HepG2 (cell line): ENCODE measurements around the gene PROK2. TPM values are rescaled to one million over a fixed set of nuclear protein-coding genes. Genes with fewer than 3 reads are reported as not detected.

ENCODE experiments used
- ATAC-seq: fragments of 200-7000 bp; cut with Tn5 transposase; 3 replicates; pipeline ENCODE4 v1.9.1; 2020; ENCODE audit warnings: mild to moderate bottlenecking, moderate library complexity
- BruUV-seq: library from RNA; stranded (reverse); fragments of 400-500 nt; replicated peaks from 2 replicates; lab custom pipeline; 2021; lab: Mats Ljungman, UMichigan
- CTCF ChIA-PET: fragments of 300-600 bp; formaldehyde crosslinking; extraction: SDS; loops from one replicate; lab custom pipeline; 2021; ENCODE audit warnings: low total read pairs, inconsistent platforms, low intra/inter-chr PET ratio; lab: Yijun Ruan, JAX
- POLR2A ChIA-PET: fragments of 350-600 bp; sonication (Branson Sonifier 250); formaldehyde crosslinking; loops from one replicate; lab custom pipeline; 2020; ENCODE audit warnings: antibody characterized with exemption, inconsistent platforms; lab: Yijun Ruan, JAX
- DNase-seq: peaks from one replicate; pipeline ENCODE4 v3.0.0-alpha.2; 2015; ENCODE audit warnings: low spot score
- FAIRE-seq: peaks from 3 replicates; lab custom pipeline; 2011; peaks lifted over from hg19 to GRCh38; lab: Jason Lieb, UNC
- H2AFZ ChIP-seq: one replicate; pipeline ENCODE4 v1.6.1; 2011; ENCODE audit warnings: low read length, inconsistent platforms
- H3K27ac ChIP-seq: fragments of 300-600 bp; 3 replicates; pipeline ENCODE4 v1.8.0; 2011; ENCODE audit warnings: mixed run types, mild to moderate bottlenecking, mixed read lengths, low read length, inconsistent platforms; ENCODE audit not compliant: insufficient read depth; ENCODE audit errors: extremely low read length
- H3K27me3 ChIP-seq, 2 experiments: fragments of 200-600 bp in 1 of 2; 2 replicates in 1 of 2; 3 replicates in 1 of 2; pipeline versions ENCODE4 v1.6.0 to v1.8.0; 2011; ENCODE audit warnings: low read length in 2 of 2, mild to moderate bottlenecking in 2 of 2, moderate library complexity in 2 of 2, inconsistent platforms in 1 of 2; ENCODE audit not compliant: insufficient read depth in 2 of 2, control insufficient read depth in 1 of 2
- H3K36me3 ChIP-seq, 2 experiments: fragments of 200-600 bp in 1 of 2; replicated peaks in 1 of 2; 2 replicates in 1 of 2; 3 replicates in 1 of 2; pipeline versions ENCODE4 v1.5.1 to v1.8.0; 2011; ENCODE audit warnings: low read length in 2 of 2, inconsistent platforms in 1 of 2; ENCODE audit not compliant: insufficient read depth in 2 of 2, control insufficient read depth in 1 of 2
- H3K4me1 ChIP-seq: 2 replicates; pipeline ENCODE4 v1.5.1; 2012; ENCODE audit warnings: low read length, inconsistent platforms; ENCODE audit not compliant: insufficient read depth
- H3K4me2 ChIP-seq: 2 replicates; pipeline ENCODE4 v1.6.0; 2011; ENCODE audit warnings: low read depth, low read length, inconsistent platforms
- H3K4me3 ChIP-seq, 3 experiments: fragments of 200-600 bp in 1 of 3; sonication (generic), shearing (Covaris generic) in 1 of 3; replicated peaks in 1 of 3; 2 replicates each; pipeline ENCODE4 v1.5.1; 2011 to 2016; ENCODE audit warnings: low read length in 3 of 3, inconsistent platforms in 2 of 3, low read depth in 2 of 3, mild to moderate bottlenecking in 2 of 3, control low read depth in 1 of 3, mixed read lengths in 1 of 3; ENCODE audit not compliant: insufficient read depth in 1 of 3
- H3K79me2 ChIP-seq: one replicate; pipeline ENCODE4 v1.6.1; 2011; ENCODE audit warnings: low read length, inconsistent platforms; ENCODE audit not compliant: insufficient read depth
- H3K9ac ChIP-seq: 2 replicates; pipeline ENCODE4 v1.6.0; 2011; ENCODE audit warnings: mild to moderate bottlenecking, low read depth, low read length, inconsistent platforms; ENCODE audit not compliant: insufficient read depth
- H3K9me3 ChIP-seq: 2 replicates; pipeline ENCODE4 v1.5.1; 2012; ENCODE audit warnings: mild to moderate bottlenecking, low read length
- H4K20me1 ChIP-seq: 2 replicates; pipeline ENCODE4 v1.6.0; 2011; ENCODE audit warnings: inconsistent platforms, mild to moderate bottlenecking, low read length, moderate library complexity; ENCODE audit not compliant: insufficient read depth
- FOXC1 ChIP-seq: sonication (generic); formaldehyde crosslinking; IDR thresholded peaks from 2 replicates; pipeline ENCODE4 v1.8.0; 2022; ENCODE audit warnings: mild to moderate bottlenecking, missing genetic modification reagents, borderline replicate concordance
- NFKB2 ChIP-seq: sonication (generic); formaldehyde crosslinking; IDR thresholded peaks from 2 replicates; pipeline ENCODE4 v1.4.0; 2020; ENCODE audit warnings: missing genetic modification reagents, borderline replicate concordance
- REPIN1 ChIP-seq: sonication (generic); formaldehyde crosslinking; IDR thresholded peaks from 2 replicates; pipeline ENCODE4 v1.8.0; 2022; ENCODE audit warnings: missing genetic modification reagents, low read depth, mild to moderate bottlenecking, borderline replicate concordance
- ZNF20 ChIP-seq: sonication (generic); formaldehyde crosslinking; IDR thresholded peaks from 2 replicates; pipeline ENCODE4 v1.4.0; 2020; ENCODE audit warnings: mild to moderate bottlenecking, moderate library complexity, missing genetic modification reagents
- ZNF354B ChIP-seq: sonication (generic); formaldehyde crosslinking; IDR thresholded peaks from 2 replicates; pipeline ENCODE4 v1.8.0; 2022; ENCODE audit warnings: mild to moderate bottlenecking, missing genetic modification reagents
- ZNF556 ChIP-seq: sonication (generic); formaldehyde crosslinking; IDR thresholded peaks from 2 replicates; pipeline ENCODE4 v1.4.0; 2020; ENCODE audit warnings: mild to moderate bottlenecking, missing genetic modification reagents, borderline replicate concordance
- ZNF792 ChIP-seq: IDR thresholded peaks from 2 replicates; pipeline ENCODE4 v1.6.1; 2016
- ZSCAN25 ChIP-seq: sonication (generic); formaldehyde crosslinking; IDR thresholded peaks from 2 replicates; pipeline ENCODE4 v1.8.0; 2022; ENCODE audit warnings: mild to moderate bottlenecking, missing genetic modification reagents
- WGBS: methylation state at CpG from one replicate; pipeline ENCODE4 v1.1.6; 2017; ENCODE audit warnings: low lambda C conversion rate; 5-methylcytosine and 5-hydroxymethylcytosine counted together
- in situ Hi-C: cut with HindIII; loops from 2 replicates; pipeline ENCODE4 v1.10.0; 2017; ENCODE audit warnings: low pct_unique_long_range_greater_than_20kb; ENCODE audit not compliant: extremely low pct_ligation_motif_present
- intact Hi-C: fragments of 100-400 bp; cut with micrococcal nuclease; formaldehyde crosslinking; loops from one replicate; pipeline ENCODE4 v1.10.0; 2022; ENCODE audit not compliant: unreplicated experiment
- polyA plus RNA-seq, 8 experiments: library from polyadenylated mRNA; depleted of rRNA in 3 of 8; stranded (reverse) in 7 of 8; unstranded in 1 of 8; fragments of >200 nt; fragmentation: Illumina TruSeq in 4 of 8; extraction: Trizol in 4 of 8; gene quantifications; 2 replicates each; pipeline versions ENCODE4 v1.2.1 to v1.2.3, GENCODE V29; 2011 to 2016; ENCODE audit warnings: low read depth in 4 of 8, missing spikeins in 1 of 8, mixed read lengths in 1 of 8; ENCODE audit not compliant: insufficient read depth in 1 of 8
- total RNA-seq, 5 experiments: library from RNA; depleted of rRNA; stranded (reverse); fragments of >200 nt; fragmentation: Illumina TruSeq; extraction: Trizol; gene quantifications; 2 replicates each; pipeline ENCODE4 v1.2.3, GENCODE V29; 2016; ENCODE audit warnings: low read depth in 1 of 5
- TF ChIP-seq, protein P1 (sequence below): IDR thresholded peaks from 2 replicates; pipeline ENCODE4 v1.6.1; 2016; ENCODE audit warnings: missing genetic modification reagents, missing compliant biosample characterization

PROK2 gene
- total and polyA plus RNA-seq, 2 of the 13 experiments (the other 11 are each of a cell fraction or from before 2014, with no cell fraction given), result not detected

DNA sequence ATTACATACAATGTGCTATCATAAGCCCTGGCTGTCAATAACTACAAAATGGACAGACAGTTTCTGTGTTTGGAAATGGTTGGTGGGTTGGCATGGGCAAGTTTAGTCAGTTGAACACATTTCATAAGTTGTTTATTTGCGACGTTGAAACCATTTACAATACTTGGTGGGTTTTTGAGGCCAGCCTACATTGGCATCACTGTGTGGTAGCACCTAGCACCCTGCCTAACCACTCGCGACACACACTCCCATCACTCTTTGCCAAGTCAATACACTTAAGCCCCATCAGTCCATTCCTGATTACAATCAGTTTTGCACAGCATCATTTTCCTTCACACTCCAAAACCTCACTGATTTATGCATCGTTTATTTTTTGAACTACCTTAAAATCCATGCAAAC is 13.8 kb downstream of the PROK2 start:
- POLR2A ChIA-PET, result no interaction called here
- no peaks in the 10 kb centered on the region for H3K4me1 ChIP-seq
- no peak overlapping the region for H3K4me2 ChIP-seq
- FAIRE-seq, result no peak
- H3K9ac ChIP-seq, result no peak overlapping the region
- H2AFZ ChIP-seq, result no peak overlapping the region
- no peak for DNase-seq
- H3K27ac ChIP-seq, result no peak overlapping the region
- no peak for ATAC-seq
- H4K20me1 ChIP-seq, result no peaks in the 10 kb centered on the region
- no peaks in the 10 kb centered on the region for H3K9me3 ChIP-seq
- H3K79me2 ChIP-seq, result no peaks in the 10 kb centered on the region
- in situ Hi-C loops, result no loop called here
- no peak overlapping the region for H3K4me3 ChIP-seq
- WGBS, result 38% methylated on average over 5 of the region's 5 CpGs
- no peak for TF ChIP-seq ZSCAN25 (CRISPR knock-in tag)
- TF ChIP-seq, all 625 proteins: peak for 0
- H3K27me3 ChIP-seq, result peaks cover 0 to 13% of the 10 kb centered on the region in 2 experiments; a peak in 2 of 5 replicates
- no TSS peak for BruUV-seq
- CTCF ChIA-PET, result no interaction called here
- no peaks in the 10 kb centered on the region for H3K36me3 ChIP-seq
- intact Hi-C loops, result no loop called here

DNA sequence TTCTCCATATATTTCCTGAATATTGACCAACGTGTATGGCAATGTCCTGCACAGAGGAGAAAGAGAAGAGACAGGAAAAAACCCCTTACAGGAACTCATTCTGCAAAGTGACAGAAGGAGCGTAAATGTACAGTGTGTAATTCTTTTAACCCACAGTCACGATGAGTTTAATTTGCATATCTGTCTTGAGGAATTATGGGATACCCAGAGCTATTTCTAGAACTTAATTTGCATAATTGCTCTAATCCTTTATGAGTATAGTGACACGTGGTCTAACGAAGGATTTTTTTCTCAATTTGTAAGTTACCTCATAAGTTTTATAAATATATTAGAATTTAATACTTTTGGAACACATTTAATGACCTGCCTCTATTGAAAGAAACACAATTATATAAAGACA is 21.5 kb downstream of the PROK2 start:
- FAIRE-seq, result no peak
- H2AFZ ChIP-seq, result no peak overlapping the region
- 15% methylated on average over 5 of the region's 5 CpGs for WGBS
- POLR2A ChIA-PET, result interaction anchor here (0.6 kb wide), 1 partner anchor 1050 kb away, joined by 4 read pairs; no protein-coding TSS in a partner anchor
- TF ChIP-seq ZNF354B (CRISPR knock-in tag) (no peak), ZNF792 (CRISPR knock-in tag) (no peak), ZNF20 (no peak), REPIN1 (CRISPR knock-in tag) (no peak), FOXC1 (no peak), ZNF556 (CRISPR knock-in tag) (no peak), NFKB2 (CRISPR knock-in tag) (no peak)
- TF ChIP-seq, protein P1, sequence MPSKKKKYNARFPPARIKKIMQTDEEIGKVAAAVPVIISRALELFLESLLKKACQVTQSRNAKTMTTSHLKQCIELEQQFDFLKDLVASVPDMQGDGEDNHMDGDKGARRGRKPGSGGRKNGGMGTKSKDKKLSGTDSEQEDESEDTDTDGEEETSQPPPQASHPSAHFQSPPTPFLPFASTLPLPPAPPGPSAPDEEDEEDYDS (CRISPR knock-in tag), result no peak
- H3K27ac ChIP-seq, result no peak overlapping the region
- no peak overlapping the region for H3K4me2 ChIP-seq
- DNase-seq, result no peak
- CTCF ChIA-PET, result no interaction called here
- no peaks in the 10 kb centered on the region for H3K79me2 ChIP-seq
- H3K9ac ChIP-seq, result no peak overlapping the region
- no peaks in the 10 kb centered on the region for H3K4me1 ChIP-seq
- ATAC-seq, result no peak
- H4K20me1 ChIP-seq, result no peaks in the 10 kb centered on the region
- no TSS peak for BruUV-seq
- H3K36me3 ChIP-seq, result no peaks in the 10 kb centered on the region
- no peak overlapping the region for H3K4me3 ChIP-seq
- in situ Hi-C loops, result no loop called here
- intact Hi-C loops, result no loop called here
- no peaks in the 10 kb centered on the region for H3K9me3 ChIP-seq
- H3K27me3 ChIP-seq, result peaks cover 0 to 14% of the 10 kb centered on the region in 2 experiments; a peak in 2 of 5 replicates
